NCI-H1092 treated with DMSO at 0.1 percent for 48 hours (cell line): ENCODE data around the gene NYNRIN.
"Not testable (repeated sequence)": the region's sequence is repeated elsewhere in the genome, so short reads cannot be mapped to it uniquely, and the experiment has no call there.

ENCODE experiments used
- DNase-seq: peaks from one replicate; lab custom pipeline; 2025; lab: John Stamatoyannopoulos, UW

The NYNRIN gene

GRCh38 chr14:24369907-24370687 lies 28.7 kb upstream of the NYNRIN start:
- DNase-seq, result no peak

- DNase-seq, result no peak
These were observed 28.1 kb upstream of the NYNRIN start for GRCh38 chr14:24370748-24371147.

- DNase-seq, result not testable (repeated sequence)
These were observed 27.2 kb upstream of the NYNRIN start for GRCh38 chr14:24371605-24372004.

- no peak for DNase-seq
These were observed 25.9 kb upstream of the NYNRIN start for GRCh38 chr14:24372701-24373416.

- DNase-seq, result no peak
These were observed 22.2 kb upstream of the NYNRIN start for GRCh38 chr14:24376448-24377070.

GRCh38 chr14:24377126-24377525 lies 21.7 kb upstream of the NYNRIN start:
- no peak for DNase-seq

GRCh38 chr14:24377657-24378056 lies 21.1 kb upstream of the NYNRIN start:
- no peak for DNase-seq

- DNase-seq, result no peak
These were observed 20.5 kb upstream of the NYNRIN start for GRCh38 chr14:24378327-24378726.

GRCh38 chr14:24378981-24379906 lies 19.6 kb upstream of the NYNRIN start:
- no peak for DNase-seq

- DNase-seq, result no peak
These were observed 18.7 kb upstream of the NYNRIN start for GRCh38 chr14:24379907-24380730.

GRCh38 chr14:24381363-24382063 lies 17.3 kb upstream of the NYNRIN start:
- DNase-seq, result no peak

GRCh38 chr14:24382064-24382371 lies 16.8 kb upstream of the NYNRIN start:
- DNase-seq, result no peak

- DNase-seq, result no peak
These were observed 14.6 kb upstream of the NYNRIN start for GRCh38 chr14:24384169-24384568.

GRCh38 chr14:24385524-24385923 lies 13.3 kb upstream of the NYNRIN start:
- no peak for DNase-seq

- no peak for DNase-seq
These were observed 11.8 kb upstream of the NYNRIN start for GRCh38 chr14:24387009-24387345.

GRCh38 chr14:24387579-24387978 lies 11.2 kb upstream of the NYNRIN start:
- not testable (repeated sequence) for DNase-seq

- no peak for DNase-seq
These were observed 10.2 kb upstream of the NYNRIN start for GRCh38 chr14:24388474-24389179.

- DNase-seq, result no peak
These were observed 9.5 kb upstream of the NYNRIN start for GRCh38 chr14:24389226-24389848.

- DNase-seq, result no peak
These were observed 7.9 kb upstream of the NYNRIN start for GRCh38 chr14:24390701-24391468.
